ENCODE measurements around the gene CLEC11A.

The CLEC11A gene

GRCh38 chr19:50708179-50708879, 14.8 kb upstream of the CLEC11A start:
- no peak overlapping the region for H3K27ac ChIP-seq
- TF ChIP-seq CTCF (conservative IDR thresholded peaks at IDR 0.05): no peak

GRCh38 chr19:50710094-50710493, 13.1 kb upstream of the CLEC11A start:
- peak; percentile 54 for TF ChIP-seq CTCF (conservative IDR thresholded peaks at IDR 0.05)
- no peak overlapping the region for H3K27ac ChIP-seq

- H3K27ac ChIP-seq: no peak overlapping the region
- no peak for TF ChIP-seq CTCF (conservative IDR thresholded peaks at IDR 0.05)
These were observed 12.6 kb upstream of the CLEC11A start for GRCh38 chr19:50710612-50711011.

GRCh38 chr19:50711196-50711595, 12.0 kb upstream of the CLEC11A start:
- TF ChIP-seq CTCF (conservative IDR thresholded peaks at IDR 0.05): no peak
- H3K27ac ChIP-seq: no peak overlapping the region

- no peak for TF ChIP-seq CTCF (conservative IDR thresholded peaks at IDR 0.05)
- no peak overlapping the region for H3K27ac ChIP-seq
These were observed 11.4 kb upstream of the CLEC11A start for GRCh38 chr19:50711805-50712204.

- no peak for TF ChIP-seq CTCF (conservative IDR thresholded peaks at IDR 0.05)
- no peak overlapping the region for H3K27ac ChIP-seq
These were observed 10.3 kb upstream of the CLEC11A start for GRCh38 chr19:50712833-50713232.

- no peak for TF ChIP-seq CTCF (conservative IDR thresholded peaks at IDR 0.05)
- no peak overlapping the region for H3K27ac ChIP-seq
These were observed 9.5 kb upstream of the CLEC11A start for GRCh38 chr19:50713556-50714236.
